Measurements from ENCODE around the gene C16orf96. TPM values are rescaled to one million over a fixed set of nuclear protein-coding genes. Genes with fewer than 3 reads are reported as not detected.

Gene C16orf96
- total RNA-seq, 1 experiment from 2014 or later = 0.15 TPM

DNA sequence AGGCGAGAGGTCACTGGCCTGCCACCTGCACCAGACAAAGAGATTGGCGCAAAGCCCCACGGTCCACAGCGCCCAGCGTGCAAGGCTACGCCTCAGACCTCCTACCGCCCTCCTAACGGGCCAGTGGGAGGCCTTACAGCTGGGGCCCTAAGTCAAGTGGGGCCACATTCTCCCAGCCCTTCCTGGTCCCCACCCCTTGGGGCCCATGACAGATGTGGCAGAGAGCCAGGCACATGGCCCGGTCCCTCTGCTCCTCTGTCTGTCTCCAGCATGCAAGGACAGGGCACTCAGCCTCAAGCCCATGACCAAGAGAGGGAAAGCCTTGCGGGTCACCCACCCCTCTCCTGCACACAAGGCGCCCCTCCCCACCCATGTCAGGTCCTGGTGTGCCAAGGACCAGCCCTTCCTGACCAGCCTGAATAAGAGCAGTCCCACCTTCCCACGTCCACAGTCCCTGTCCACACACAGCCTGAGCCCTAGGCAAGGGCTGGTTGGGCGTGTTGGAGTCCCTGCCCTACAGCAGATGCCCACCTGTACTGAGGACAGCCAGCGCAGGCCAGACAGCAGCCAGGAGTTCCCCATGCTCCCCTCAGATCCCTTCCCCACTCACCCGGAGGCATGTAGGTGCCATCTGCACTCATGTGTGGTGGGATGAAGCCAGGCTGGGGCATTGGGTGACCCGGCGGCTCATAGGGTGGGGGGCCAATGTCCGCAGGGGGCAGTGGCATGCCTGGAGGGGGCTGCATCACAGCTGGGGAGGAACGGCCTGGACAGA, 42.9 kb upstream of the C16orf96 start:
- H3F3A ChIP-seq (ENCODE audit: insufficient read depth, low read depth) = no peaks in the 10 kb centered on the region

GRCh38 chr16:4513881-4514280, 42.3 kb upstream of the C16orf96 start:
- CTCF ChIA-PET = interaction anchor here (0.5 to 0.6 kb wide), 2 partner anchors 103 to 162 kb away, joined by 3 read pairs; no protein-coding TSS in a partner anchor
- no peaks in the 10 kb centered on the region for H3K4me1 ChIP-seq (replicated peaks; ENCODE audit: insufficient read depth)
- no peak for TF ChIP-seq EZH2 (IDR thresholded peaks at IDR 0.05; ENCODE audit: low read depth)
- TF ChIP-seq, protein P1, sequence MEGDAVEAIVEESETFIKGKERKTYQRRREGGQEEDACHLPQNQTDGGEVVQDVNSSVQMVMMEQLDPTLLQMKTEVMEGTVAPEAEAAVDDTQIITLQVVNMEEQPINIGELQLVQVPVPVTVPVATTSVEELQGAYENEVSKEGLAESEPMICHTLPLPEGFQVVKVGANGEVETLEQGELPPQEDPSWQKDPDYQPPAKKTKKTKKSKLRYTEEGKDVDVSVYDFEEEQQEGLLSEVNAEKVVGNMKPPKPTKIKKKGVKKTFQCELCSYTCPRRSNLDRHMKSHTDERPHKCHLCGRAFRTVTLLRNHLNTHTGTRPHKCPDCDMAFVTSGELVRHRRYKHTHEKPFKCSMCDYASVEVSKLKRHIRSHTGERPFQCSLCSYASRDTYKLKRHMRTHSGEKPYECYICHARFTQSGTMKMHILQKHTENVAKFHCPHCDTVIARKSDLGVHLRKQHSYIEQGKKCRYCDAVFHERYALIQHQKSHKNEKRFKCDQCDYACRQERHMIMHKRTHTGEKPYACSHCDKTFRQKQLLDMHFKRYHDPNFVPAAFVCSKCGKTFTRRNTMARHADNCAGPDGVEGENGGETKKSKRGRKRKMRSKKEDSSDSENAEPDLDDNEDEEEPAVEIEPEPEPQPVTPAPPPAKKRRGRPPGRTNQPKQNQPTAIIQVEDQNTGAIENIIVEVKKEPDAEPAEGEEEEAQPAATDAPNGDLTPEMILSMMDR (conservative IDR thresholded peaks at IDR 0.05) = no peak
- H3K4me2 ChIP-seq = no peak overlapping the region
- POLR2A ChIA-PET (ENCODE audit: unreplicated experiment) = no interaction called here
- H3K4me3 ChIP-seq = no peak overlapping the region
- DNase-seq = no peak
- no peaks in the 10 kb centered on the region for H3K9me3 ChIP-seq (ENCODE audit: insufficient read depth, low read depth)
- H3F3A ChIP-seq (ENCODE audit: insufficient read depth, low read depth) = peaks cover 4% of the 10 kb centered on the region; the same call in 1 of the 2 replicates
- intact Hi-C loops (cut with micrococcal nuclease; ENCODE audit: unreplicated experiment) = no loop called here
- H3K27me3 ChIP-seq (ENCODE audit: insufficient read depth, low read depth) = no peaks in the 10 kb centered on the region
- no peaks in the 10 kb centered on the region for H3K79me2 ChIP-seq (ENCODE audit: low read depth)
- H3K9me2 ChIP-seq (ENCODE audit: insufficient read depth) = no peaks in the 10 kb centered on the region
- no peaks in the 10 kb centered on the region; the same call in 1 of the 2 replicates for H4K20me1 ChIP-seq (ENCODE audit: insufficient read depth)
- H3K27ac ChIP-seq = no peak overlapping the region
- H2AFZ ChIP-seq = no peak overlapping the region
- H3K36me3 ChIP-seq (ENCODE audit: low read depth) = no peaks in the 10 kb centered on the region
- BruUV-seq (replicated peaks) = no TSS peak

More for the DNA sequence above, 42.9 kb upstream of the C16orf96 start:
- no peak overlapping the region for H3K4me2 ChIP-seq
- no peak overlapping the region for H3K27ac ChIP-seq
- DNase-seq = no peak
- no peaks in the 10 kb centered on the region for H3K9me2 ChIP-seq (ENCODE audit: insufficient read depth)
- no peak overlapping the region for H3K4me3 ChIP-seq
- ChIA-PET CTCF (interaction anchor here (0.5 kb wide), 1 partner anchor 104 kb away, joined by 3 read pairs; no protein-coding TSS in a partner anchor), POLR2A (ENCODE audit: unreplicated experiment) (no interaction called here)
- no peaks in the 10 kb centered on the region for H3K79me2 ChIP-seq (ENCODE audit: low read depth)
- no peaks in the 10 kb centered on the region for H3K4me1 ChIP-seq (replicated peaks; ENCODE audit: insufficient read depth)
- H2AFZ ChIP-seq = no peak overlapping the region
- H3K9me3 ChIP-seq (ENCODE audit: insufficient read depth, low read depth) = no peaks in the 10 kb centered on the region
- intact Hi-C loops (cut with micrococcal nuclease; ENCODE audit: unreplicated experiment) = no loop called here
- TF ChIP-seq EZH2 (IDR thresholded peaks at IDR 0.05; ENCODE audit: low read depth) = no peak
- TF ChIP-seq, protein P1 (conservative IDR thresholded peaks at IDR 0.05) = no peak
- BruUV-seq (replicated peaks) = no TSS peak
- no peaks in the 10 kb centered on the region for H3K36me3 ChIP-seq (ENCODE audit: low read depth)
- H4K20me1 ChIP-seq (ENCODE audit: insufficient read depth) = no peaks in the 10 kb centered on the region; the same call in 1 of the 2 replicates
- no peaks in the 10 kb centered on the region for H3K27me3 ChIP-seq (ENCODE audit: insufficient read depth, low read depth)

GRCh38 chr16:4514606-4515005, 41.5 kb upstream of the C16orf96 start:
- no peaks in the 10 kb centered on the region for H3K36me3 ChIP-seq (ENCODE audit: low read depth)
- no peaks in the 10 kb centered on the region for H3K9me2 ChIP-seq (ENCODE audit: insufficient read depth)
- POLR2A ChIA-PET (ENCODE audit: unreplicated experiment) = no interaction called here
- intact Hi-C loops (cut with micrococcal nuclease; ENCODE audit: unreplicated experiment) = no loop called here
- no peaks in the 10 kb centered on the region for H3K27me3 ChIP-seq (ENCODE audit: insufficient read depth, low read depth)
- BruUV-seq (replicated peaks) = no TSS peak
- CTCF ChIA-PET = interaction anchor here (0.6 kb wide), 1 partner anchor 163 kb away, joined by 3 read pairs; no protein-coding TSS in a partner anchor
- no peaks in the 10 kb centered on the region for H3K79me2 ChIP-seq (ENCODE audit: low read depth)
- no peak overlapping the region for H3K4me3 ChIP-seq
- H4K20me1 ChIP-seq (ENCODE audit: insufficient read depth) = no peaks in the 10 kb centered on the region; the same call in 1 of the 2 replicates
- no peak overlapping the region for H2AFZ ChIP-seq
- no peaks in the 10 kb centered on the region for H3K9me3 ChIP-seq (ENCODE audit: insufficient read depth, low read depth)
- H3K4me1 ChIP-seq (replicated peaks; ENCODE audit: insufficient read depth) = no peaks in the 10 kb centered on the region
- TF ChIP-seq EZH2 (IDR thresholded peaks at IDR 0.05; ENCODE audit: low read depth) = no peak
- TF ChIP-seq, protein P1 (conservative IDR thresholded peaks at IDR 0.05) = no peak
- H3K27ac ChIP-seq = no peak overlapping the region
- H3F3A ChIP-seq (ENCODE audit: insufficient read depth, low read depth) = peaks cover 4% of the 10 kb centered on the region; the same call in 1 of the 2 replicates
- DNase-seq = no peak
- H3K4me2 ChIP-seq = no peak overlapping the region
